GM18951 (cell line): ENCODE results near the gene PATJ.
"Not testable (repeated sequence)": the region's sequence is repeated elsewhere in the genome, so short reads cannot be mapped to it uniquely, and the experiment has no call there.

Experiments used
- POLR2A ChIP-seq: IDR thresholded peaks from 4 replicates; pipeline ENCODE4 v1.6.1; 2011; ENCODE audit warnings: mild to moderate bottlenecking; ENCODE audit not compliant: insufficient read length, insufficient read depth; ENCODE audit errors: extremely low read depth
- in situ Hi-C: fragments of 300-500 bp; cut with MboI; formaldehyde crosslinking; loops from one replicate; pipeline ENCODE4 v1.12.0; 2022; ENCODE audit warnings: low sequenced_read_pairs, mixed read lengths, inconsistent platforms; ENCODE audit not compliant: unreplicated experiment

PATJ gene

GRCh38 chr1:61741711-61742619 is at the start of gene PATJ:
PATJ (plus strand) TSS chr1:61742480; CDS start chr1:61762893, 20,413 bp downstream.
- in situ Hi-C loops: no loop called here
- TF ChIP-seq POLR2A: peak; percentile 47

GRCh38 chr1:61699911-61700851 is 42.1 kb upstream of the PATJ start:
- no peak for TF ChIP-seq POLR2A
- in situ Hi-C loops: no loop called here

- no peak for TF ChIP-seq POLR2A
- in situ Hi-C loops: no loop called here
Measured at GRCh38 chr1:61708953-61709907, 33.0 kb upstream of the PATJ start.

GRCh38 chr1:61709908-61710289 is 32.4 kb upstream of the PATJ start:
- no peak for TF ChIP-seq POLR2A
- in situ Hi-C loops: no loop called here

GRCh38 chr1:61711257-61711656 is 31.0 kb upstream of the PATJ start:
- in situ Hi-C loops: not testable (repeated sequence)

- in situ Hi-C loops: no loop called here
- no peak for TF ChIP-seq POLR2A
Measured at GRCh38 chr1:61711969-61712368, 30.3 kb upstream of the PATJ start.

- in situ Hi-C loops: not testable (repeated sequence)
Measured at GRCh38 chr1:61718996-61719663, 23.1 kb upstream of the PATJ start.

- no peak for TF ChIP-seq POLR2A
- in situ Hi-C loops: no loop called here
Measured at GRCh38 chr1:61724506-61724812, 17.8 kb upstream of the PATJ start.

- in situ Hi-C loops: no loop called here
- TF ChIP-seq POLR2A: peak; percentile 99
Measured at GRCh38 chr1:61724813-61725694, 17.2 kb upstream of the PATJ start, which contains the start of gene TM2D1. TM2D1 (minus strand) TSS chr1:61725141; CDS start chr1:61725120, 21 bp downstream.

- in situ Hi-C loops: no loop called here
- no peak for TF ChIP-seq POLR2A
Measured at GRCh38 chr1:61727544-61727943, 14.7 kb upstream of the PATJ start.

- in situ Hi-C loops: not testable (repeated sequence)
Measured at GRCh38 chr1:61730679-61731078, 11.6 kb upstream of the PATJ start.
